Measurements from ENCODE around the gene MCF2L.

The MCF2L gene

DNA sequence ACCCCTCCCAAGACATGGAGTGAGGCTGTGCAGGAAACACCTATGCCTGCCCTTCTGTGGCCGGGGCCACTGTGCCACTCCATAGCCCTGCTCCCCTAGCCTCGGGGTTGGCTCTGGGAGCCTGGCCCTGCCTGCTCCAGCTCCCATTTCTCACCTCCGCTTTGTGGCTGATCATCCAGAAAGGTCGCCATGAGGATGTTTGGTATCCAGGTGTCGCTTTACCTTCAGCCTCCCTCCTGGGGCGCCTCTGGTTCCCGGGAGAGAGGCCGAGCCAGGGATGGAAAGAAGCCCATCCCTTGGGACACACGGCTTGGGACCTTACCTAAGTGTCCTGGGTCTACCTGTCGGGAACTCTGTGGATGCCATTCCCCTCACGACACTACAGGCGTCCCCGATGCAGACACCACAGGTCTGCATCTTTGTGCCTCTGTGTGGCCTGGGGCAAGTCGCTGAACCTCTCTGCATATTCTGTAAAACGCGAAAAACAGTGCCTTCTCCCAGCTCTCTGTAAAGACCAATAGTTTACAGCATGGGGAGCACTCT, 3.4 kb upstream of the MCF2L start:
- no peak for DNase-seq

DNA sequence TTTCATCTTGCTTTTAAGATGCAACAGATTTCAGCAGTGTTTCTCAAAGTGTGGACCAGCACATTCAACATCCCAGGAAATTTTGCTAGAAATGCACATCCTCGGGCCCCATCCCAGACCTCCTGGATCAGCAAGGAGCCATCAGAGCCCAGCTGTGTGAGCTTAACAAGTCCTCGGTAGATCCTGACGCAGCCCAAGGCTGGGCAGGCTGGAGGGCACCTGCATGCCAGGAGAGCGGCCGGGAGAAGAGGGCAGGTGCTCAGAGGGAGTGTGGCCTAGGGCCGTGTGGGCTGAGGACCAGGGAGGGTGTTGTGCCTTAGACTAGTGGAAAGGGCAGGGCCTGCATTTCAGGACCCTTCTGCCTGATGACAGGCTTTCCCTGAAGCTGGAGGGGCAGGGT, 2.2 kb upstream of the MCF2L start:
- DNase-seq, result no peak

DNA sequence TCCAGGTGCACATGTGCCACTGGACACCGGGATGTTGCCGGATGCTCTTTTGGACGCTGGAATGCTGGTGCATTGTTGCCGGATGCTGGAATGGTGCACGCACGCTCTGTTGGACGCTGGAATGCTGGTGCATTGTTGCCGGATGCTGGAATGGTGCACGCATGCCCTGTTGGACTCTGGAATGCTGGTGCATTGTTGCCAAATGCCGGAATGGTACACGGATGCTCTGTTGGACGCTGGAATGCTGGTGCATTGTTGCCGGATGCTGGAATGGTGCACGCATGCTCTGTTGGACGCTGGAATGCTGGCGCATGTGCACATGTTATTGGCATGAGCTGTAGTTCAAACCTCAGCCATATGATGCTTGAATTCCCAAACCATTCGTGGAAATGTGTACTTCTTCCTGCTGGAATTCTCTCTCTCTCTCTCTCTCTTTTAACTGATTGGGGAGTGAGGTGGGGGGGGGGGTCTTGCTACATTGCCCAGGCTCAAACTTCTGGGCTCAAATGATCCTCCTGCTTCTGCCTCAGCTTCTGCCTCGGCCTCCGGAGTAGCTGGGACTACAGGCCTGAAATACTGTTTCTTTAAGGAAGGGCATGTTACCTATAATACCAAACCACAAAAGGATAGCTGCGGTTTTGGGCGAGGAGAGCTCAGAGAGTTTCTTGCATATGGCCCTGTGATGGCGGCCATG, 1.2 kb upstream of the MCF2L start:
- DNase-seq, result no peak

- peak; percentile 73 for DNase-seq
These were observed 569 bp upstream of the MCF2L start for GRCh38 chr13:112968380-112968909.

DNA sequence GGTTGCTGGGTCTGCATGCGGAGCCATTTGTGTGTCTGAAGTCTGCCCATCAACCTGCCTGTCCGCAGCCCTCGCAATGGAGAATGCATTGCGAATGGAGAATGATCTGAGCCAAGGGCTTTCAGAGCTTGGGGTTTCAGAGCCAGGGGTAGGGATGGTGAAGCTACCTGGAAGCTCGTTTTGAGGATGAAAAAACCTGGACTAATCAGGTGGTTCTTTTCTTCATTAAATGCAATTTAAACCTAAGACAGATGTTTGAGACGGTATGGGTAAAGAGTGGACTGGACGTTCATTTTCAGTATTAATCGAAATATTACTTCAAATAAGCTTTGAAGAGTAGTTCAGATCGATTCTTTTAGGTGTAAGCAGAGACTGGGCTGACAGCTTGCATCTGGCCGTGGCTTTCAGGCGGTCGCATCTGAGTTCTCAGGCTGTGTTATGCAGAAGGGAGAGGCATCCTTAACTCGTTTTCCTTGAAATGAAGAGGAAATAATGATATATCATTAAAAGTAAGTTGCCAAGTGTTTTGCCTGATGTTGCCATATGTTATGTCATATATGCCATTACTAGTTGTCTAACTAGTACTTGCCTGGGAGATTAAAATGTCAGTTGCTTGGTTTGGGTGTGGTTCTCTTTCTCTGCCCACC, 801 bp downstream of the MCF2L start:
- DNase-seq, result peak; percentile 48

GRCh38 chr13:112970552-112971287, 1.7 kb downstream of the MCF2L start:
- DNase-seq, result peak; percentile 35

DNA sequence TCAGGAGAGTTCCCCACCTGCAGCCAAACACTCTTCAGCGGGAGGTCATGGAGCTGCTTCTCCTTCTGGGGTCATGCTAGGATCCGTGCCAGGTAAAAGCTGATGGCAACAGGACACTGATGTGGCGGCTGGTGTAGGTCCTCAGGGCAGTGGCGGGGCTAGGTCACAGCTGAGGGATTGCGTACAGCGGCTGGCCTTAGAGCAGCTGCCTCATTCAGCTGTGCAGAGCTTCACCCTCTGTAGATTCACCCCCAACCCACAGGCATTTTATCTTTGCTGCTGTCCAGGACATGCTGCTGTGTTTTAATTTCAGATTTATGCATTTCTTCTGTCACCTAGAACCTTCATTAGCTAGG, 2.3 kb downstream of the MCF2L start:
- no peak for DNase-seq

DNA sequence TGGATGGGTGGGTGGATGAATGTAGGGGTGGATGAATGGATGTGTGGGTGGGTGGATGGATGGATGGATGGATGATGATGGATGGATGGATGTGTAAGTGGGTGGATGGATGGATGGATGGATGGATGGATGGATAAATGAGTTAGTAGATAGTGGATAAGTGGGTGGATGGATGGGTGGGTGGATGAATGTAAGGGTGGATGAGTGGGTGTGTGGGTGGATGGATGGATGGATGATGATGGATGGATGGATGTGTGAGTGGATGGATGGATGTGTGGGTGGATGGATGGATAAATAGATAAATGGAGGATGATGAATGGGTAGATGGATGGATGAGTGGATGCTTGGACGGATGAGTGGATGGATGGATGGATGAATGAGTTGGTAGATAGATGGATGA, 3.2 kb downstream of the MCF2L start:
- no peak for DNase-seq

DNA sequence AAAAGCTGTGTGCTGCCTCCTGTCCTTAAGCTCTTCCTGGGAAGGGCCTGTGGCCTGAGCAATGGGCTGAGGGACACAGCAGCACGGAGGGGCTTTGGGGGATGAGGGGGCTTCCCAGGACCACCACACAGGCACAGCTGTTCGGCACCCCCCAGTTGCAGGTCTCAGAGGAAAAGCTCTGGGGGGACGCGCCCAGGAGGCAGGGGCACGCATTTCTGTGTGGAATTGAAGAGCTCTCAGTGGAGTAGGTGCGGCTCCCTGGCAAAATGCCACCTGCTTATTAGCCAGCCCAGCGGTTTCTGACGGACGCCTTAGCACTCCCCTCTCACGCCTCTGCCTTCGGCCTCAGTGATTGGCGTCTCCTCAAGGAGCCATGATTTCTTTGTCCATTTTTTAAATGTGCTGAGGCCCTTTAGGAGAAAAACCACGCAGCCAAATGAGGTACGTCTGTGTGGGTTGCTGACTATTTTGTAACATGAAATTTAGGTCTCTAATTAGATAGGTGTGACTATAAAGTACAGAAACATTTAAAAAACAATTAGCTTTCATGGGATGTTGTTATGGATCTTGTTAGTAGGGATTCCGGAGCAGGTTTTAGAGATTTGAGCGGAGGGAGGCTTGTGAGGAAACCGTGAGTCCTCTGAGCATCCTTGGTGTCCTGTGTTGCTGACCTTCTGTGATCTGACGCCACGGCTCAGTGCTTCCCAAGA, 4.0 kb downstream of the MCF2L start:
- DNase-seq, result peak; percentile 24

- no peak for DNase-seq
These were observed 4.5 kb downstream of the MCF2L start for GRCh38 chr13:112973577-112973951.

DNA sequence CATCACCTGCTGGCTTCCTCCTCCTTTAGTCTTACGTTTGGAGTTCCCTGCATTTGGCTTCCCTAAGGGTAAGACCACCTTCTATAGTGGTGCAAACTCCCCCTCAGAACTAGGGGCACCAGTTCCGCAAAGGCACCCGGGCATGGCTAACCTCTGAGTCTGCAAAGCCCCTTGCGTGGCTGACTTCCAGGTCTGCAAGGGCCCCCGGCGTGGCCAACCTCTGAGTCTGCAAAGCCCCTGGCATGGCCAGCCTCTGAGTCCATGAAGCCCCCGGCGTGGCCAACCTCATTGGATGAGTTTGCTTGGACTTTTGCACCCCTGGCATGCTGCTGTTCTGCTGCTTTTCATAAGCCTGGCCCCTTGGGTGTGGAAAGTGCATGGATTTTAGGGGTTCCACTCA, 5.1 kb downstream of the MCF2L start:
- no peak for DNase-seq

DNA sequence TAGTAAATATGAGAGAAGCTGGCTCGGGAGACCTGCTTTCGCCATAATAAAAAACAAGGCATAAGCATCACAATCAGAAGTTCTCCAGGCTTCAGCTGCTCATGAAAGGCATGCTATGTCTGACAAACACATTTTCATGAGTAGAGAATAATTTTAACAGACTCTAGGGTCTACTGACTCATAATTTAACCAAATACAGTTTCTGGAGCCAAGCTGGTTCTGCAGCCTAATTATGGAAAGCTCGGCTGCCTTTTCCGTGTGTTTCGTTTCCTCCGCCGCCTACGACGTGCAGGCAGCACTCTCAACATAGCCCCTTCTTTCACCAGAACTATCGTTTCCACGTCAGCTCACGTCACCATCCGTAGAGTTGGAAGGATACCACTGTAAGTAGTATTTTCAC, 5.7 kb downstream of the MCF2L start:
- no peak for DNase-seq

- DNase-seq, result no peak
These were observed 6.5 kb downstream of the MCF2L start for GRCh38 chr13:112975401-112975939.

GRCh38 chr13:112976526-112976925, 7.5 kb downstream of the MCF2L start:
- no peak for DNase-seq

DNA sequence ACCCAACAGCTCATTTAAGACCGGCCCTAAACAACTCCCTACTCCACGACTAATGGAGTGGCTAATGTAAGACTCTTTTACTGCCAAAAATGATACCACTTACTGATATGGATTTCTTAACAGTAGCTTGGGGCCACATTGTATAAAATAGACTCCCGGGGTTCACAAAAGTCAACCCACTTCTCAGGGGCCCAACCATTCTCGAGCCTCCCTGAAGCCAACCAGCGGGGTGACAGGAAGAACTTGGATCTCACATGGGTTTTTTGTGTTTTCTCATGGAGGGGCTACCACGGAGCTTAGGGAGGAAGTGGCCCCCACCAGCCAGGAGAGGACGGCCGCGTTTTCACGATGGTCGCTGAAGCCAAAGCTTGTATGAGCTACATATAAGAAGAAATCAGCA, 8.1 kb downstream of the MCF2L start:
- DNase-seq, result no peak

DNA sequence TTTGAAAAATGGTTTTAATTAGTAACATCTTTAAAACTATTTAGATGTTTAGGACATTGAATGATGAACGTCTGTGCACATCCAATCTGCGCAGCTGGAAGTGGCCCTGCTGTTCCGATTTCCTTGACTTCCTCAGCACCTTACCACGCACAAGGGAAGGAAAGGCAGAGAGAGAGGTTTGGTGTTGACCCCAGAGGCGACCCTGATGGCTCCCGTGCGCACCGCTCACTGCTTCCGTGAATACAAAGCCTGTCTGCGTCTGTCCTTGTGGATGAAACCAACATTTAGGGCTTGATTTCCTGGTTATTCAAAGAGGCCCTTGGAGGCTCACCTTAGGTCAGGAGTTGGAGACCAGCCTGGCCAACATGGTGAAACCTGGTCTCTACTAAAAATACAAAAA, 8.5 kb downstream of the MCF2L start:
- DNase-seq, result no peak

GRCh38 chr13:112978561-112979405, 9.8 kb downstream of the MCF2L start:
- DNase-seq, result no peak

GRCh38 chr13:112979406-112979902, 10.4 kb downstream of the MCF2L start:
- DNase-seq, result no peak

DNA sequence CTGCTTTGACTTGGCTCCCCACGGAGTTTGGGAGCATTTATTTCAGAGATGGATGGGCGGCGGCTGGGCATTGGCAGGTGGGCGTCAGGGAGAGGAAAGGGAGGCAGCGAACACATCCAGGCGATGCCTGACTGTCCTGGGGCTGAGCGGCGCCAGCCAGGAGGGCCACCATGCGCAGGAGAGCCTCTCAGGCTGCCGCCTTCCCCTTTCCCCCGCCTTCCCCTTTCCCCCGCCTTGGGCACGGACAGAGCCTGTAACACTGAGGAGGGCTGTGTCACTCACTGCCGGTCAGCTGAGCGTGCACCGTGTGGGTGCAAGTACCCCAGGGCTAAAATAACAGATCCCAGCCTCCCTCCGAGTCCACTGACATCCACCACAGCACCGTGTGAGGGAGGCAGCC, 11.4 kb downstream of the MCF2L start:
- no peak for DNase-seq

DNA sequence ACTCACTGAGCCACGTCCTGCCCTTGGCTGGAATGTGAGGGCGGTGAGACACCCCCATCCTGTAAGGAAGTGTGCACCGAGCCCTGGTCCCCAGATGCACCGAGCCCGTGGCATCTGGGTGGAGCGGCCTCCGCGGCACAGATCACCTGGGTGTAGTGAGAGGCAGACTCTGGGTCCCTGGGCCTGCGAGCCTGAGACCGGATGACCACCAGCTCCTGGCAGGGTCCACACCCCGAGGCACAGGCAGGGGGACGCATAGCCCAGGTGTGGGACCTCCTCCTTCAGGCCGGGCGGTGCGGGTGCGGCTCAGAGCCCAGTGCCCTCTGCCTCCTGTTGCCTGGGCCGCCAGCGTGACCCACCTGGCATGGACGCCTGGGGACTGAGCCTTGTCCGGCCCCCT, 12.4 kb downstream of the MCF2L start:
- no peak for DNase-seq

GRCh38 chr13:112982281-112983041, 13.4 kb downstream of the MCF2L start:
- DNase-seq, result no peak
